NCI-H524 (cell line): ENCODE data around the gene AKAP6.
A peak's percentile ranks its signal among the peaks of the same experiment; 100 is the strongest.
"Not testable (repeated sequence)": the region's sequence is repeated elsewhere in the genome, so short reads cannot be mapped to it uniquely, and the experiment has no call there.

ENCODE experiments used
- DNase-seq, 2 experiments: peaks; one replicate each; lab custom pipeline; 2025; lab: John Stamatoyannopoulos, UW

AKAP6 gene

GRCh38 chr14:32368107-32368506 lies 39.0 kb downstream of the AKAP6 start:
- DNase-seq, result peak in 1 of 2 experiments; percentile 12

GRCh38 chr14:32370714-32371113 lies 41.6 kb downstream of the AKAP6 start:
- no peak for DNase-seq

- DNase-seq, result no peak
These were observed 43.1 kb downstream of the AKAP6 start for GRCh38 chr14:32372154-32372553.

- not testable (repeated sequence) for DNase-seq
These were observed 44.1 kb downstream of the AKAP6 start for GRCh38 chr14:32373174-32373573.

GRCh38 chr14:32374155-32374554 lies 45.1 kb downstream of the AKAP6 start:
- DNase-seq, result no peak

- no peak for DNase-seq
These were observed 46.6 kb downstream of the AKAP6 start for GRCh38 chr14:32375663-32376062.

GRCh38 chr14:32377046-32377646 lies 48.0 kb downstream of the AKAP6 start:
- DNase-seq, result no peak

GRCh38 chr14:32378284-32378683 lies 49.2 kb downstream of the AKAP6 start:
- no peak for DNase-seq

GRCh38 chr14:32379447-32379846 lies 50.3 kb downstream of the AKAP6 start:
- no peak for DNase-seq

- no peak for DNase-seq
These were observed 52.8 kb downstream of the AKAP6 start for GRCh38 chr14:32381869-32382268.

GRCh38 chr14:32382704-32383103 lies 53.6 kb downstream of the AKAP6 start:
- peak in 1 of 2 experiments; percentile 73 for DNase-seq

- DNase-seq, result no peak
These were observed 54.4 kb downstream of the AKAP6 start for GRCh38 chr14:32383364-32384009.

- no peak for DNase-seq
These were observed 55.4 kb downstream of the AKAP6 start for GRCh38 chr14:32384464-32384863.

- not testable (repeated sequence) for DNase-seq
These were observed 58.2 kb downstream of the AKAP6 start for GRCh38 chr14:32387295-32387694.

GRCh38 chr14:32393119-32393518 lies 64.0 kb downstream of the AKAP6 start:
- DNase-seq, result no peak

- no peak for DNase-seq
These were observed 64.9 kb downstream of the AKAP6 start for GRCh38 chr14:32394038-32394437.

- no peak for DNase-seq
These were observed 67.8 kb downstream of the AKAP6 start for GRCh38 chr14:32396885-32397284.

- DNase-seq, result no peak
These were observed 69.0 kb downstream of the AKAP6 start for GRCh38 chr14:32397861-32398640.

- no peak for DNase-seq
These were observed 70.8 kb downstream of the AKAP6 start for GRCh38 chr14:32399920-32400319.

GRCh38 chr14:32400480-32400879 lies 71.4 kb downstream of the AKAP6 start:
- no peak for DNase-seq

GRCh38 chr14:32403021-32403420 lies 73.9 kb downstream of the AKAP6 start:
- no peak for DNase-seq

GRCh38 chr14:32403688-32404087 lies 74.6 kb downstream of the AKAP6 start:
- no peak for DNase-seq
